Trophoblast cell (in vitro differentiated cells and primary cell): ENCODE data around the gene GFOD1.

Source experiments
- DNase-seq, 2 donors: peaks; one replicate each; pipeline ENCODE4 v3.0.0-alpha.2; 2016
- H2AFZ ChIP-seq: 2 replicates; pipeline ENCODE4 v1.6.1; 2013; ENCODE audit warnings: low read length, moderate library complexity, mild to moderate bottlenecking; ENCODE audit not compliant: insufficient read depth, poor library complexity
- H2AK5ac ChIP-seq: 2 replicates; pipeline ENCODE4 v1.6.1; 2013; ENCODE audit warnings: mild to moderate bottlenecking, low read length
- H2BK120ac ChIP-seq: 2 replicates; pipeline ENCODE4 v1.6.1; 2013; ENCODE audit warnings: low read length, mild to moderate bottlenecking, moderate library complexity; ENCODE audit not compliant: insufficient read depth, poor library complexity
- H2BK12ac ChIP-seq: 2 replicates; pipeline ENCODE4 v1.6.1; 2013; ENCODE audit warnings: mild to moderate bottlenecking, low read length, moderate library complexity
- H2BK5ac ChIP-seq: 2 replicates; pipeline ENCODE4 v1.6.1; 2013; ENCODE audit warnings: low read length, low read depth, moderate library complexity, mild to moderate bottlenecking; ENCODE audit not compliant: poor library complexity
- H3K14ac ChIP-seq: 2 replicates; pipeline ENCODE4 v1.6.1; 2013; ENCODE audit warnings: mild to moderate bottlenecking, low read length
- H3K18ac ChIP-seq: 2 replicates; pipeline ENCODE4 v1.6.1; 2013; ENCODE audit warnings: mild to moderate bottlenecking, low read length
- H3K23ac ChIP-seq: 2 replicates; pipeline ENCODE4 v1.6.1; 2013; ENCODE audit warnings: low read length
- H3K27ac ChIP-seq: 2 replicates; pipeline ENCODE4 v1.5.1; 2013; ENCODE audit warnings: low read depth, mild to moderate bottlenecking, inconsistent platforms, low read length, moderate library complexity
- H3K27me3 ChIP-seq: 2 replicates; pipeline ENCODE4 v1.6.1; 2013; ENCODE audit warnings: inconsistent platforms, mild to moderate bottlenecking, low read length, moderate library complexity; ENCODE audit not compliant: insufficient read depth
- H3K36me3 ChIP-seq, 2 experiments: 1 replicate in 1 of 2; 2 replicates in 1 of 2; pipeline ENCODE4 v1.6.1; 2013; ENCODE audit warnings: low read length in 2 of 2, mild to moderate bottlenecking in 2 of 2, moderate library complexity in 1 of 2; ENCODE audit not compliant: insufficient read depth in 2 of 2, control insufficient read depth in 1 of 2
- H3K4ac ChIP-seq: 2 replicates; pipeline ENCODE4 v1.6.1; 2013; ENCODE audit warnings: low read depth, mild to moderate bottlenecking, low read length, moderate library complexity
- H3K4me1 ChIP-seq, 2 experiments: 1 replicate in 1 of 2; 2 replicates in 1 of 2; pipeline ENCODE4 v1.6.1; 2013; ENCODE audit warnings: low read length in 2 of 2, mild to moderate bottlenecking in 2 of 2, moderate library complexity in 1 of 2; ENCODE audit not compliant: insufficient read depth in 2 of 2, control insufficient read depth in 1 of 2
- H3K4me2 ChIP-seq: 2 replicates; pipeline ENCODE4 v1.6.1; 2013; ENCODE audit warnings: inconsistent platforms, mild to moderate bottlenecking, low read length, moderate library complexity
- H3K4me3 ChIP-seq: 2 replicates; pipeline ENCODE4 v1.5.1; 2013; ENCODE audit warnings: mild to moderate bottlenecking, low read depth, low read length, inconsistent platforms
- H3K79me1 ChIP-seq: one replicate; pipeline ENCODE4 v1.6.1; 2013; ENCODE audit warnings: low read length
- H3K79me2 ChIP-seq: 2 replicates; pipeline ENCODE4 v1.6.1; 2013; ENCODE audit warnings: low read length, mild to moderate bottlenecking; ENCODE audit not compliant: control insufficient read depth, insufficient read depth, poor library complexity
- H3K9ac ChIP-seq: 2 replicates; pipeline ENCODE4 v1.6.1; 2013; ENCODE audit warnings: mild to moderate bottlenecking, low read length
- H3K9me3 ChIP-seq: 2 replicates; pipeline ENCODE4 v1.6.1; 2013; ENCODE audit warnings: low read depth, mild to moderate bottlenecking, control low read depth, inconsistent platforms, low read length; ENCODE audit not compliant: insufficient read depth
- H4K12ac ChIP-seq: 2 replicates; pipeline ENCODE4 v1.6.1; 2013; ENCODE audit warnings: low read depth, mild to moderate bottlenecking, low read length, moderate library complexity
- H4K8ac ChIP-seq: 2 replicates; pipeline ENCODE4 v1.6.1; 2013; ENCODE audit warnings: low read depth, mild to moderate bottlenecking, low read length, moderate library complexity
- H4K91ac ChIP-seq: one replicate; pipeline ENCODE4 v1.6.1; 2013; ENCODE audit warnings: low read depth, mild to moderate bottlenecking, low read length, moderate library complexity
- WGBS: extraction: QIAGEN DNeasy Blood & Tissue Kit; methylation state at CpG from one replicate; pipeline ENCODE4 v1.1.7; 2013; ENCODE audit warnings: missing lambda C conversion rate; ENCODE audit not compliant: insufficient read length, insufficient coverage; ENCODE audit errors: extremely low coverage; 5-methylcytosine and 5-hydroxymethylcytosine counted together

GFOD1 gene

DNA sequence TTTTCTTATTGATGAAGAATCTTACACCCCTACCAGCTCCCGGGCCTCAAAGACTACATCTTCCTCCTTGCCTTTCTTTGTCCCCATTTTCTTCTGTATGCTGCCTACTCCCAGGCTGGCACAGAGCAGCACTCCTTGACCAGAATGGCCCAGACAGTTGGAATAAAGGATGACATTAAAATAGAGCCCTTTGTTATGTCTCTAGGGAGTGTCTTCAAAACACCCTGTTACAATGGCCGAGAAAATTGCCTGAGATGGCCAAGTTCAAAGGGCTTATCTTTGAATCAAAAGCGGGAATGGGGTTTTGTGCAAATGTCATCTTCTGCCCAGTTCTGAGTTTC lies 80.1 kb downstream of the GFOD1 start:
- H4K91ac ChIP-seq: no peak overlapping the region
- no peak overlapping the region for H2BK120ac ChIP-seq

GRCh38 chr6:13406781-13407180 lies 80.6 kb downstream of the GFOD1 start:
- Histone ChIP-seq H3K4ac (no peak overlapping the region), H3K18ac (no peak overlapping the region), H2BK120ac (no peak overlapping the region), H2AK5ac (no peak overlapping the region), H3K4me1 (no peaks in the 10 kb centered on the region), H2AFZ (no peak overlapping the region), H3K79me2 (no peaks in the 10 kb centered on the region), H2BK5ac (no peak overlapping the region), H3K9ac (no peak overlapping the region), H3K36me3 (no peaks in the 10 kb centered on the region), H4K91ac (no peak overlapping the region), H3K14ac (no peak overlapping the region), H3K4me2 (no peak overlapping the region), H4K12ac (no peak overlapping the region), H3K4me3 (no peak overlapping the region), H4K8ac (no peak overlapping the region), H3K27me3 (no peaks in the 10 kb centered on the region), H3K23ac (no peak overlapping the region), H3K9me3 (no peaks in the 10 kb centered on the region), H3K27ac (no peak overlapping the region), H3K79me1 (no peaks in the 10 kb centered on the region), H2BK12ac (no peak overlapping the region)
- no peak for DNase-seq
- no CpG with 5 or more reads among the region's 1 CpG for WGBS

More for the DNA sequence above, 80.1 kb downstream of the GFOD1 start:
- H4K12ac ChIP-seq: no peak overlapping the region
- H3K79me1 ChIP-seq: no peaks in the 10 kb centered on the region
- H3K23ac ChIP-seq: no peak overlapping the region
- H3K9me3 ChIP-seq: no peaks in the 10 kb centered on the region
- no peak overlapping the region for H4K8ac ChIP-seq
- no peak overlapping the region for H3K18ac ChIP-seq
- no peak for DNase-seq
- no peaks in the 10 kb centered on the region for H3K4me1 ChIP-seq
- H3K4ac ChIP-seq: no peak overlapping the region
- H3K4me2 ChIP-seq: no peak overlapping the region
- no peak overlapping the region for H3K14ac ChIP-seq
- no peak overlapping the region for H3K9ac ChIP-seq
- no peak overlapping the region for H3K4me3 ChIP-seq
- H2AFZ ChIP-seq: no peak overlapping the region
- no peaks in the 10 kb centered on the region for H3K27me3 ChIP-seq
- no CpG with 5 or more reads among the region's 3 CpGs for WGBS
- no peaks in the 10 kb centered on the region for H3K79me2 ChIP-seq
- no peak overlapping the region for H2BK5ac ChIP-seq
- no peak overlapping the region for H3K27ac ChIP-seq
- H3K36me3 ChIP-seq: no peaks in the 10 kb centered on the region
- H2AK5ac ChIP-seq: no peak overlapping the region
- no peak overlapping the region for H2BK12ac ChIP-seq

DNA sequence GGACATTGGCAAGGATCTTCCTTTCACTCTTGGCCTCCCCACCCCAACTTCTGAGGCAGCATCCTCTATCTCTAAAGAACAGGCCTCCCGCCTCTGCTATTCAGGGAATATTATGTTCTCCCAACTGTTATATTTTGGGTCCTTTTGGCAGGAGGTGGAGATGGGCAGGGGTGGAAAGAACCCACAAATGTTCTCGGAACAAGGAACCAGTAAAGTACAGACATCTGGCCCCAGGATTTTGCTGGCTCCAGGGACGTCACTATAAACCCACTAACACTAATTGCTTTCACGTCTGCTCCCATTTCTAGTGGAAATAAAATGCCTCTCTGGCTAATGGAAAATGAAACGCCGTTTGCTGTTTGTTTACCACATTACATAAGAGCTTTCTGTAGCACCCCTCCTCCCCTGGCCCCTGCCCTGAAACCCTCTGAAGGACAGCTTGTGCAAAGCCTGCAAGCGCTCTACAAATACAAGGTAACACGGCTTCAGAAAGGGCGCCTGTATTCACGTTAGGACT lies 81.4 kb downstream of the GFOD1 start:
- H3K79me2 ChIP-seq: no peaks in the 10 kb centered on the region
- H3K4me2 ChIP-seq: no peak overlapping the region
- H2BK120ac ChIP-seq: no peak overlapping the region
- H3K9ac ChIP-seq: no peak overlapping the region
- no peaks in the 10 kb centered on the region for H3K27me3 ChIP-seq
- no peak overlapping the region for H2BK5ac ChIP-seq
- H3K36me3 ChIP-seq: no peaks in the 10 kb centered on the region
- WGBS: no CpG with 5 or more reads among the region's 10 CpGs
- H3K4ac ChIP-seq: no peak overlapping the region
- H4K91ac ChIP-seq: no peak overlapping the region
- no peak overlapping the region for H4K12ac ChIP-seq
- no peak overlapping the region for H3K27ac ChIP-seq
- no peak for DNase-seq
- H3K9me3 ChIP-seq: no peaks in the 10 kb centered on the region
- no peak overlapping the region for H2AK5ac ChIP-seq
- H2AFZ ChIP-seq: no peak overlapping the region
- no peak overlapping the region for H3K23ac ChIP-seq
- H4K8ac ChIP-seq: no peak overlapping the region
- H3K4me3 ChIP-seq: no peak overlapping the region
- H2BK12ac ChIP-seq: no peak overlapping the region
- no peaks in the 10 kb centered on the region for H3K79me1 ChIP-seq
- H3K4me1 ChIP-seq: no peaks in the 10 kb centered on the region
- H3K14ac ChIP-seq: no peak overlapping the region
- H3K18ac ChIP-seq: no peak overlapping the region

DNA sequence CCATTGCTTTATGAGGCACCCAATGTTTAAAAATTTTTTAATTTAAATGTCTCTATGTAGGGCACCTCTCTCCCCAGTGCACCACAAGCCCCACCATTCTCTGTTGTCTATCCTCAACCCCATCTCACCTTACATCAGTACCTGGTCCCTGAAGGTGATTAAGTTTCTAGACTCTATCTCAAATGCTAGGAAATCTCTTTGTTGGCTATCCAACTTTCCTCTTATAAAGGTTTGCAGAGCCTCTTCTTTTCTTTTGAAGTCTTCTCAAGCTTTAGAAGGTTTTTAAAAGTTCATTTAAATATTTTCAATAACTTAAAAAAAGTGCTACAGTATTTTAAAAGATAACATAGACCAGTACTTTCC lies 82.5 kb downstream of the GFOD1 start:
- Histone ChIP-seq H3K36me3 (no peaks in the 10 kb centered on the region), H2BK12ac (no peak overlapping the region), H3K4me2 (no peak overlapping the region), H3K14ac (no peak overlapping the region), H3K23ac (no peak overlapping the region), H2BK5ac (no peak overlapping the region), H2BK120ac (no peak overlapping the region), H4K8ac (no peak overlapping the region), H2AFZ (no peak overlapping the region), H3K18ac (no peak overlapping the region), H3K79me2 (no peaks in the 10 kb centered on the region), H3K4me1 (no peaks in the 10 kb centered on the region), H4K12ac (no peak overlapping the region), H3K4ac (no peak overlapping the region), H3K27me3 (no peaks in the 10 kb centered on the region), H3K4me3 (no peak overlapping the region), H3K9ac (no peak overlapping the region), H4K91ac (no peak overlapping the region), H3K9me3 (no peaks in the 10 kb centered on the region), H3K79me1 (no peaks in the 10 kb centered on the region), H3K27ac (no peak overlapping the region), H2AK5ac (no peak overlapping the region)
- DNase-seq: no peak
